PC-3 (cell line): Measurements from ENCODE around the gene PTPN12.

Experiments used
- CTCF ChIP-seq: fragments of 300-600 bp; sonication (generic); conservative IDR thresholded peaks from 2 replicates; pipeline ENCODE4 v1.5.1; 2017; ENCODE audit warnings: antibody characterized with exemption, low read depth, mild to moderate bottlenecking, low read length
- EZH2 ChIP-seq: fragments of 300-600 bp; sonication (generic); IDR thresholded peaks from one replicate; pipeline ENCODE4 v1.6.1; 2017; ENCODE audit warnings: antibody characterized with exemption, mild to moderate bottlenecking, low read length; ENCODE audit not compliant: unreplicated experiment
- EZH2phosphoT487 ChIP-seq: fragments of 300-600 bp; sonication (generic); IDR thresholded peaks from 2 replicates; pipeline ENCODE4 v1.6.1; 2018; ENCODE audit warnings: mild to moderate bottlenecking, antibody characterized with exemption, low read length, borderline replicate concordance

GRCh38 chr7:77531038-77531437, 6.1 kb upstream of the PTPN12 start:
- TF ChIP-seq CTCF = no peak
- no peak for TF ChIP-seq EZH2
- no peak for TF ChIP-seq EZH2phosphoT487
